NCI-H510A (cell line): ENCODE results near the gene AP2B1.
"Not testable (repeated sequence)": the region's sequence is repeated elsewhere in the genome, so short reads cannot be mapped to it uniquely, and the experiment has no call there.

Source experiments
- DNase-seq: peaks from one replicate; lab custom pipeline; 2025; lab: John Stamatoyannopoulos, UW

The AP2B1 gene

GRCh38 chr17:35587074-35587961, at the start of gene AP2B1:
Gene AP2B1, plus strand, starts transcription at chr17:35587322. Its CDS starts 6,709 bp downstream, at chr17:35594031.
- peak; percentile 83 for DNase-seq

GRCh38 chr17:35537601-35538141, 49.5 kb upstream of the AP2B1 start, which contains the start of gene SLFN12L:
Gene SLFN12L, minus strand, starts transcription at chr17:35537678. Its CDS starts 15,314 bp downstream, at chr17:35522364.
- DNase-seq, result no peak

- DNase-seq, result no peak
Measured at GRCh38 chr17:35539659-35540026, 47.5 kb upstream of the AP2B1 start.

- no peak for DNase-seq
Measured at GRCh38 chr17:35540589-35541404, 46.3 kb upstream of the AP2B1 start.

- no peak for DNase-seq
Measured at GRCh38 chr17:35541434-35541833, 45.7 kb upstream of the AP2B1 start.

- no peak for DNase-seq
Measured at GRCh38 chr17:35542990-35543389, 44.1 kb upstream of the AP2B1 start.

GRCh38 chr17:35543856-35544255, 43.3 kb upstream of the AP2B1 start:
- DNase-seq, result no peak

GRCh38 chr17:35545150-35545549, 42.0 kb upstream of the AP2B1 start:
- DNase-seq, result no peak

- no peak for DNase-seq
Measured at GRCh38 chr17:35546487-35546886, 40.6 kb upstream of the AP2B1 start.

- no peak for DNase-seq
Measured at GRCh38 chr17:35548208-35548810, 38.8 kb upstream of the AP2B1 start.

- DNase-seq, result no peak
Measured at GRCh38 chr17:35548978-35549377, 38.1 kb upstream of the AP2B1 start.

- no peak for DNase-seq
Measured at GRCh38 chr17:35553310-35553709, 33.8 kb upstream of the AP2B1 start.

- DNase-seq, result no peak
Measured at GRCh38 chr17:35554668-35555067, 32.5 kb upstream of the AP2B1 start.

- no peak for DNase-seq
Measured at GRCh38 chr17:35555691-35556090, 31.4 kb upstream of the AP2B1 start.

- DNase-seq, result no peak
Measured at GRCh38 chr17:35557353-35557752, 29.8 kb upstream of the AP2B1 start.

- DNase-seq, result no peak
Measured at GRCh38 chr17:35559495-35560210, 27.5 kb upstream of the AP2B1 start.

GRCh38 chr17:35560703-35561102, 26.4 kb upstream of the AP2B1 start, which contains the start of gene SLFN14:
Gene SLFN14, minus strand, starts transcription at chr17:35560819. Its CDS starts 2,757 bp downstream, at chr17:35558062.
- DNase-seq, result no peak

GRCh38 chr17:35563181-35563580, 23.9 kb upstream of the AP2B1 start:
- not testable (repeated sequence) for DNase-seq

- DNase-seq, result no peak
Measured at GRCh38 chr17:35566968-35567367, 20.2 kb upstream of the AP2B1 start.

GRCh38 chr17:35568561-35568960, 18.6 kb upstream of the AP2B1 start:
- DNase-seq, result no peak

- no peak for DNase-seq
Measured at GRCh38 chr17:35569405-35569804, 17.7 kb upstream of the AP2B1 start.
